GM12891 (cell line): ENCODE results near the gene EVI2A.

ENCODE experiments used
- POLR2A ChIP-seq: IDR thresholded peaks from 2 replicates; pipeline ENCODE4 v1.6.1; 2011; ENCODE audit warnings: low read depth, low read length, control low read depth
- TAF1 ChIP-seq: IDR thresholded peaks from 2 replicates; pipeline ENCODE4 v1.6.1; 2011; ENCODE audit warnings: low read depth, low read length, control low read depth

DNA sequence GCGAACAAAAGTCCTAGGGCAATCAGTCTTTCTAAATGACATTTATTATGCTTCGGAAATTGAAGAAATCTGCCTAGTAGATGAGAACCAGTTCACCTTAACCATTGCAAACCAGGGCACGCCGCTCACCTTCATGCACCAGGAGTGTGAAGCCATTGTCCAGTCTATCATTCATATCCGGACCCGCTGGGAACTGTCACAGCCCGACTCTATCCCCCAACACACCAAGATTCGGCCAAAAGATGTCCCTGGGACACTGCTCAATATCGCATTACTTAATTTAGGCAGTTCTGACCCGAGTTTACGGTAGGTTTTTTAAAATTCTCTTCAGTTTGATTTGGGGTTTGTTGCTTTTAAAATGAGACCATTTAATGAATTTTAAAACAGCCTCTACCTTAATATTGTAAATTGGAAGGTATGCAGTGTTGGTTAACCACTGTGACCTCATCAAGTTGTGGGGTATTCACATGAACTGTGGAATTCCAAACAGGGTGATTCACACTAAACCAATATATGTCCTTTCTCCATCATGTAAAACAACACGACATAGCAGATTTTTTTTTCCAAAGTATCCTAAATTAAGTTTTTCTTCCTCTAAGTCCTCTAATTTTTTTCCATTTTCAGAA is 6.2 kb upstream of the EVI2A start:
- no peak for TF ChIP-seq TAF1
- no peak for TF ChIP-seq POLR2A
